SK-N-SH treated with all-trans-retinoic acid at 6 μM for 48 hours (cell line): ENCODE data around the gene NEK4.

Experiments
- ARNTL ChIP-seq: fragments of 450-650 bp; formaldehyde crosslinking; IDR thresholded peaks from 2 replicates; pipeline ENCODE4 v1.5.0; 2020; ENCODE audit warnings: low read depth, mild to moderate bottlenecking, moderate library complexity, borderline replicate concordance
- BACH2 ChIP-seq: fragments of 250-450 bp; sonication (Bioruptor Pico); IDR thresholded peaks from 2 replicates; pipeline ENCODE4 v1.9.0; 2021; ENCODE audit warnings: mild to moderate bottlenecking, borderline replicate concordance
- CREB5 ChIP-seq: fragments of 250-450 bp; sonication (Bioruptor Pico); IDR thresholded peaks from 2 replicates; pipeline ENCODE4 v1.5.1; 2020; ENCODE audit warnings: low read depth, mild to moderate bottlenecking, moderate library complexity
- ISL1 ChIP-seq: fragments of 250-450 bp; sonication (Bioruptor Pico); IDR thresholded peaks from 2 replicates; pipeline ENCODE4 v2.1.2; 2022; ENCODE audit warnings: mild to moderate bottlenecking, moderate library complexity
- OSR1 ChIP-seq: fragments of 250-450 bp; sonication (Bioruptor Pico); IDR thresholded peaks from 2 replicates; pipeline ENCODE4 v1.8.0; 2022; ENCODE audit warnings: moderate library complexity, mild to moderate bottlenecking, inconsistent platforms
- PATZ1 ChIP-seq: fragments of 250-450 bp; sonication (Bioruptor Pico); IDR thresholded peaks from 2 replicates; pipeline ENCODE4 v1.8.0; 2020; ENCODE audit warnings: mild to moderate bottlenecking, moderate library complexity, borderline replicate concordance
- RARB ChIP-seq: fragments of 250-450 bp; sonication (Bioruptor Pico); IDR thresholded peaks from 2 replicates; pipeline ENCODE4 v1.8.0; 2021; ENCODE audit warnings: mild to moderate bottlenecking, moderate library complexity
- SNAI2 ChIP-seq: fragments of 250-450 bp; sonication (Bioruptor Pico); IDR thresholded peaks from 2 replicates; pipeline ENCODE4 v1.5.0; 2020; ENCODE audit warnings: mild to moderate bottlenecking, moderate library complexity
- TCF4 ChIP-seq: fragments of 250-450 bp; sonication (Bioruptor Pico); IDR thresholded peaks from 2 replicates; pipeline ENCODE4 v1.8.0; 2021; ENCODE audit warnings: mild to moderate bottlenecking, moderate library complexity, borderline replicate concordance
- TSHZ2 ChIP-seq: fragments of 250-450 bp; sonication (Bioruptor Pico); IDR thresholded peaks from 2 replicates; pipeline ENCODE4 v1.5.0; 2020; ENCODE audit warnings: mild to moderate bottlenecking, moderate library complexity
- ZC3H10 ChIP-seq: fragments of 250-450 bp; sonication (Bioruptor Pico); IDR thresholded peaks from 2 replicates; pipeline ENCODE4 v1.5.1; 2021; ENCODE audit warnings: mild to moderate bottlenecking, moderate library complexity
- ZFP3 ChIP-seq: fragments of 250-450 bp; sonication (Bioruptor Pico); IDR thresholded peaks from 2 replicates; pipeline ENCODE4 v1.5.0; 2020; ENCODE audit warnings: mild to moderate bottlenecking, moderate library complexity
- ZFP30 ChIP-seq: fragments of 450-650 bp; formaldehyde crosslinking; IDR thresholded peaks from 2 replicates; pipeline ENCODE4 v1.5.0; 2022; ENCODE audit warnings: mild to moderate bottlenecking, moderate library complexity
- ZNF565 ChIP-seq: fragments of 450-650 bp; formaldehyde crosslinking; conservative IDR thresholded peaks from 2 replicates; pipeline ENCODE4 v1.5.0; 2020; ENCODE audit warnings: low read depth, mild to moderate bottlenecking, moderate library complexity

GRCh38 chr3:52695798-52696671, 74.7 kb downstream of the NEK4 start:
- TF ChIP-seq PATZ1 (CRISPR knock-in tag): no peak
- no peak for TF ChIP-seq ZFP30
- TF ChIP-seq ZNF565: no peak
- no peak for TF ChIP-seq SNAI2
- TF ChIP-seq ZFP3 (CRISPR knock-in tag): no peak
- TF ChIP-seq ZC3H10 (CRISPR knock-in tag): no peak
- TF ChIP-seq RARB (CRISPR knock-in tag): no peak
- TF ChIP-seq TCF4 (CRISPR knock-in tag): no peak
- TF ChIP-seq OSR1: no peak
- no peak for TF ChIP-seq ISL1 (CRISPR knock-in tag)
- TF ChIP-seq TSHZ2: no peak
- no peak for TF ChIP-seq BACH2 (CRISPR knock-in tag)
- TF ChIP-seq ARNTL: no peak
- no peak; the same call in 1 of the 2 replicates for TF ChIP-seq CREB5 (CRISPR knock-in tag)
